Suprapubic skin (tissue), 4 donors: Measurements from ENCODE around the gene SWI5. TPM values are rescaled to one million over a fixed set of nuclear protein-coding genes. Genes with fewer than 3 reads are reported as not detected.

Source experiments
- DNase-seq, 2 donors: peaks; one replicate each; pipeline ENCODE4 v3.0.0-alpha.2; 2019; ENCODE audit warnings: low spot score in 2 of 2
- H3K27ac ChIP-seq: fragments of 200-600 bp; sonication (generic); one replicate; pipeline ENCODE4 v1.5.1; 2019
- H3K27me3 ChIP-seq: fragments of 200-600 bp; sonication (generic); one replicate; pipeline ENCODE4 v1.5.1; 2019
- H3K36me3 ChIP-seq: fragments of 200-600 bp; sonication (generic); one replicate; pipeline ENCODE4 v1.5.1; 2019
- H3K4me1 ChIP-seq: fragments of 200-600 bp; sonication (generic); one replicate; pipeline ENCODE4 v1.5.1; 2019
- H3K4me3 ChIP-seq: fragments of 200-600 bp; sonication (generic); one replicate; pipeline ENCODE4 v1.5.1; 2019; ENCODE audit warnings: mild to moderate bottlenecking
- H3K9me3 ChIP-seq: fragments of 200-600 bp; sonication (generic); one replicate; pipeline ENCODE4 v1.5.1; 2019
- CTCF ChIP-seq, 2 donors: fragments of 200-600 bp in 1 of 2; fragments of 450-650 bp in 1 of 2; sonication (generic) in 1 of 2; IDR thresholded peaks; one replicate each; pipeline ENCODE4 v1.5.1; 2016 to 2019; ENCODE audit warnings: antibody characterized with exemption in 2 of 2, mild to moderate bottlenecking in 1 of 2, moderate library complexity in 1 of 2
- EP300 ChIP-seq: sonication (generic); formaldehyde crosslinking; IDR thresholded peaks from one replicate; pipeline ENCODE4 v1.6.1; 2017; ENCODE audit warnings: antibody characterized with exemption
- POLR2A ChIP-seq, 2 donors: fragments of 450-650 bp; IDR thresholded peaks; one replicate each; pipeline ENCODE4 v1.6.1; 2017; ENCODE audit warnings: antibody characterized with exemption in 2 of 2, mild to moderate bottlenecking in 2 of 2, moderate library complexity in 2 of 2
- POLR2AphosphoS5 ChIP-seq, 3 donors: sonication (generic); formaldehyde crosslinking; IDR thresholded peaks; one replicate each; pipeline ENCODE4 v1.6.1; 2017; ENCODE audit warnings: antibody characterized with exemption in 3 of 3
- WGBS: methylation state at CpG from one replicate; pipeline ENCODE4 v1.1.5; 2018; 5-methylcytosine and 5-hydroxymethylcytosine counted together
- total RNA-seq, 4 donors: library from RNA; depleted of rRNA; stranded (reverse); fragments of >200 nt; gene quantifications; one replicate each; pipeline ENCODE4 v1.1.0, GENCODE V29; 2016

SWI5 gene
- total RNA-seq, 4 donors from 2014 or later, result 21.1 to 35.3 (median 22.2) TPM

GRCh38 chr9:128333451-128333869 is 57.4 kb downstream of the SWI5 start:
- WGBS, result 86% methylated on average over 11 of the region's 11 CpGs
- H3K27me3 ChIP-seq, result no peaks in the 10 kb centered on the region
- no peak for DNase-seq
- peaks cover 38% of the 10 kb centered on the region for H3K36me3 ChIP-seq
- TF ChIP-seq EP300, result no peak
- H3K4me3 ChIP-seq, result no peak overlapping the region
- H3K27ac ChIP-seq, result no peak overlapping the region
- H3K4me1 ChIP-seq, result peaks cover 12% of the 10 kb centered on the region
- H3K9me3 ChIP-seq, result no peaks in the 10 kb centered on the region

DNA sequence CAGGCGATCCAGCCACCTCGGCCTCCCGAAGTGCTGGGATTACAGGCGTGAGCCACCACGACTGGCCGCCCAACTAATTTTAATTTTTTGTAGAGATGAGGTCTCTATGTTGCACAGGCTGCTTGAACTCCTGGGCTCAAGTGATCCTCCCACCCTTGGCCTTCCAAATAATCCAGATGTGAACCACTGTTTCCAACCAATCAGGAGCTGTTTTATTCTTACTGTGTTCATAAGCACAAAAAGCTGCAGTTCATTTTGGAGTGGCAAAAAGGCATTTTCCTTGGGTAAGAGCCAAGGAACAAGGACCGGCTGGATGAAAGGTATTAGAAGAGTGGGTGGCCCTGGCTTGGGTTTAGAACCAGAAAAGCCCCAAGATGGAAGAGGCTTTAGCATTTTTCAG is 59.1 kb downstream of the SWI5 start:
- WGBS, result 70% methylated on average over 7 of the region's 7 CpGs
- H3K4me3 ChIP-seq, result no peak overlapping the region
- H3K27me3 ChIP-seq, result no peaks in the 10 kb centered on the region
- DNase-seq, result no peak
- H3K27ac ChIP-seq, result no peak overlapping the region
- TF ChIP-seq EP300, result no peak
- TF ChIP-seq POLR2A (IDR thresholded peaks at IDR 0.05), result no peak
- TF ChIP-seq POLR2AphosphoS5 (IDR thresholded peaks at IDR 0.05), result no peak
- TF ChIP-seq CTCF (IDR thresholded peaks at IDR 0.05), result no peak
- no peaks in the 10 kb centered on the region for H3K9me3 ChIP-seq
- peaks cover 34% of the 10 kb centered on the region for H3K36me3 ChIP-seq
- H3K4me1 ChIP-seq, result peaks cover 6% of the 10 kb centered on the region

DNA sequence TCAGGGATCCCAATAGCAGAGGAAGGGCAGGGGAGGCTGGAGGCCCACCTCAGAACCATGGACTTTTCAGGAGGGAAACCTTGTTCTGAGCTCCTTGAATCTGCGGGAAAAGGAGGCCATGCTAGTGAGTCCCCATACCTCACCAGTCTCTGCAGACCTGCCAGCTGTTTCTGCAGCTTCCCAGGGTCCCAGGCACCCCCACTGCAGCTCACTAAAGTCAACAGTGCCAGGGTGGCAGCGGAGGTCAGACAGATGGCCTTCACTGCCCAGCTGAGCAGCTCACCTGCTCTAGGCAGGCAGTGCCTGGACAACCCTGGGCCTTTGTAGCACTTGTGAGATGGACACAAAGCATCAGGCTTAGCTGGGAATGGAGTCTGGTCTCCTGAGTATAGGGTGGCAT is 59.8 kb downstream of the SWI5 start:
- TF ChIP-seq POLR2A (IDR thresholded peaks at IDR 0.05), result no peak
- TF ChIP-seq CTCF (IDR thresholded peaks at IDR 0.05), result no peak
- no peak for TF ChIP-seq EP300
- TF ChIP-seq POLR2AphosphoS5 (IDR thresholded peaks at IDR 0.05), result no peak
- no peak overlapping the region for H3K4me3 ChIP-seq
- H3K4me1 ChIP-seq, result peaks cover 8% of the 10 kb centered on the region
- H3K36me3 ChIP-seq, result peaks cover 34% of the 10 kb centered on the region
- H3K27ac ChIP-seq, result no peak overlapping the region
- no peak for DNase-seq
- WGBS, result no CpG with 5 or more reads among the region's 2 CpGs
- H3K27me3 ChIP-seq, result no peaks in the 10 kb centered on the region
- no peaks in the 10 kb centered on the region for H3K9me3 ChIP-seq

DNA sequence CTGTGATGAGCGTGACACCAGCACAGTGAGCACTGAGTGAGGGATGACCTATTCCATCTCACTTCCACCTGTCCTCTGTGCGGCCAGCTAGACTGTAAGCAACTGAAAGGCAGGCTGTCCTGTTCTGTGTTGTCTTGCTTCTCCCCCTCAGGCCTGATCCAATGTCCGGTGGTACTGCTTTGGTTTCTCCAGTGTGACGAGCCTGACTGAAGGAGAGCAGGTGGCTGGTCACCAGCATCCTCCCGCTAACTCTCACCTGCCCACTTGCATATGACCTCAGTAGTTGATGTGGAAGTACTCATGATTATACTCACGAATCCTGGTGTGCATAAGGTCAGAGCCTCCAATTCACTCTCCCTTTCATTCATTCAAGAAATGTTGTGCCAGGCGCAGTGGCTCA is 61.9 kb downstream of the SWI5 start:
- H3K36me3 ChIP-seq, result peaks cover 19% of the 10 kb centered on the region
- WGBS, result 99% methylated on average over 6 of the region's 7 CpGs
- TF ChIP-seq POLR2A (IDR thresholded peaks at IDR 0.05) (no peak), CTCF (IDR thresholded peaks at IDR 0.05) (no peak), EP300 (no peak), POLR2AphosphoS5 (IDR thresholded peaks at IDR 0.05) (no peak)
- no peaks in the 10 kb centered on the region for H3K9me3 ChIP-seq
- DNase-seq, result no peak
- H3K4me1 ChIP-seq, result peaks cover 18% of the 10 kb centered on the region
- H3K4me3 ChIP-seq, result no peak overlapping the region
- H3K27ac ChIP-seq, result no peak overlapping the region
- H3K27me3 ChIP-seq, result no peaks in the 10 kb centered on the region

Other genes starting within 250 kb of the SWI5 start
- 10 to 100 TPM in 3 of 4 donors, 1 to 10 TPM in 1; 9.6 to 14.7 (median 12.6) TPM for gene NAIF1, start 209.0 kb upstream of the SWI5 start, total RNA-seq
- 100 to 1,000 TPM in 1 of 4 donors, 10 to 100 TPM in 3; 37.9 to 106 (median 66.5) TPM for gene SLC25A25, start 208.0 kb upstream of the SWI5 start, total RNA-seq
- 10 to 100 TPM; 47.4 to 76.0 (median 55.9) TPM for gene PTGES2, start 148.5 kb upstream of the SWI5 start, total RNA-seq
- gene LCN2, start 126.8 kb upstream of the SWI5 start, total RNA-seq, result 10 to 100 TPM in 2 of 4 donors, 1 to 10 TPM in 2; 6.0 to 45.7 (median 22.3) TPM
- 100 to 1,000 TPM; 157 to 345 (median 224) TPM for gene BBLN, start 116.0 kb upstream of the SWI5 start, total RNA-seq
- gene CIZ1, start 84.7 kb upstream of the SWI5 start, total RNA-seq, result 100 to 1,000 TPM in 3 of 4 donors, 10 to 100 TPM in 1; 86.7 to 136 (median 115) TPM
- 10 to 100 TPM in 2 of 4 donors, 1 to 10 TPM in 2; 4.3 to 18.9 (median 10.1) TPM for gene DNM1, start 72.9 kb upstream of the SWI5 start, total RNA-seq
- 100 to 1,000 TPM in 2 of 4 donors, 10 to 100 TPM in 2; 83.5 to 131 (median 99.0) TPM for gene GOLGA2, start 269 bp upstream of the SWI5 start, total RNA-seq
- gene TRUB2, start 46.2 kb downstream of the SWI5 start, total RNA-seq, result 10 to 100 TPM; 11.6 to 19.9 (median 14.1) TPM
- gene COQ4, start 46.6 kb downstream of the SWI5 start, total RNA-seq, result 100 to 1,000 TPM in 3 of 4 donors, 10 to 100 TPM in 1; 73.3 to 119 (median 106) TPM
- 10 to 100 TPM; 52.0 to 78.1 (median 63.0) TPM for gene SLC27A4, start 64.3 kb downstream of the SWI5 start, total RNA-seq
- 10 to 100 TPM; 30.2 to 37.6 (median 34.0) TPM for gene URM1, start 95.1 kb downstream of the SWI5 start, total RNA-seq
- gene CERCAM, start 144.6 kb downstream of the SWI5 start, total RNA-seq, result 10 to 100 TPM in 2 of 4 donors, 1 to 10 TPM in 2; 3.7 to 26.2 (median 11.3) TPM
- gene ODF2, start 179.7 kb downstream of the SWI5 start, total RNA-seq, result 10 to 100 TPM; 20.8 to 28.2 (median 24.7) TPM
- gene GLE1, start 228.4 kb downstream of the SWI5 start, total RNA-seq, result 10 to 100 TPM; 27.5 to 39.6 (median 28.5) TPM